AG09319 (cell line): Measurements from ENCODE around the gene MYO1D.
"Not testable (repeated sequence)": the region's sequence is repeated elsewhere in the genome, so short reads cannot be mapped to it uniquely, and the experiment has no call there.

Experiments
- DNase-seq: peaks from one replicate; pipeline ENCODE4 v3.0.0-alpha.2; 2010; ENCODE audit warnings: low read depth; ENCODE audit errors: extremely low read depth
- CTCF ChIP-seq: IDR thresholded peaks from 2 replicates; pipeline ENCODE4 v1.5.1; 2011; ENCODE audit warnings: low read depth, mild to moderate bottlenecking, inconsistent platforms, low read length, moderate library complexity

The MYO1D gene

DNA sequence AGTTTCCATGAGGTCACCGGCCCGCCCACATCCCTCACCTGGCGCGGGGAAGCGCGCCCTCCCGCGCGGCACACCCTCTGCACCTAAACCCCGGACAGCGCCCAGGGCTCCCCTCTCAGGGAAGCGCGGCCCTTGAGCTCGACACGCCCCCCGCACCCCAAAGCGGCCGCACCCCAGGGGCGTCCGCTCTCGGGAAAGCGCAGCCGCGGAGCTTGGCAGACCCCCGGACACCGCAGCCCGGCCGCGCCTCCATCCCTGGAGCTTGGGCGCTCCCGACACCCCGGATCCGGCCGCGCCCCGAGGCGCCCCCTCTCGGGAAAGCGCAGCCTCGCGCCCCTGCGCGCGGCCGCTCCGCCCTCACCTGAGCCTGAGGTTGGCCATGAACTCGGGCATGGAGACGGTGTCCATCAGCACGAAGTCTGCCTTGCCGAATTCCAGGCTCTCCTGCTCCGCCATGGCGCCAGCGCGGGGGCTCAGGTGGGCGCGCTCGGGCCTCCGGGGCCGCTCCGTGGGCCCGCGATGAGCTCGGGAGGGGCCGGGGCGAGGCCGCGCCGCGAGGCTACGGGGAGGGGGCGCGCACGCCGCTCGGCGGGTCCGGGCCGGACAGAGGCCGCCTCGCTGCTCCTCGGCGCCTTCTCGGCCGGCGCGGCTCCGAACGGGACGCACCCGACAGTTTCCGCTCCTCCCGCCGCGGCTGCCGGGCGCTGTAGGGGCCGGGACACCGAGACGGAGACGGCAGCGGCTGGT, at the start of gene MYO1D:
MYO1D (minus strand) TSS at position 708 of the 747 bp plus-strand sequence; CDS start at position 456, 252 bp downstream.
- peak; percentile 32 for TF ChIP-seq CTCF
- no peak for DNase-seq

DNA sequence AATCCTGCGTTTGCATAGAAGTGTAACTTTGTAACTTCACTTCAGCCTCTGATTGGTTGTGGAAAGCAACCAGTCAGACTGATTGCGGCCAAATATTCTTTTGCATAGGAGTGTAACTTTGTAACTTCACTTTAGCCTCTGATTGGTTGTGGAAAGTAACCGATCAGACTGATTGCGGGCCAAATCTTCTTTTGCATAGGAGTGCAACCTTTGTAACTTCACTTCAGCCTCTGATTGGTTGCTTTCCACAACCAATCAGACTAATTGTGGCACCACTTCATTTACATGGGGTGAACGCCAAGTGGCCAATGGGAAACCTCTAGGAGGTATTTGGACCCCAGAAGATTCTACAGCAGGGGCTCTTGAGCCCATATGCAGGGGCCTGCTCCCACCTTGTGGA, 49.3 kb upstream of the MYO1D start:
- DNase-seq: no peak
- no peak for TF ChIP-seq CTCF

GRCh38 chr17:32923905-32924304, 47.0 kb upstream of the MYO1D start:
- not testable (repeated sequence) for DNase-seq

DNA sequence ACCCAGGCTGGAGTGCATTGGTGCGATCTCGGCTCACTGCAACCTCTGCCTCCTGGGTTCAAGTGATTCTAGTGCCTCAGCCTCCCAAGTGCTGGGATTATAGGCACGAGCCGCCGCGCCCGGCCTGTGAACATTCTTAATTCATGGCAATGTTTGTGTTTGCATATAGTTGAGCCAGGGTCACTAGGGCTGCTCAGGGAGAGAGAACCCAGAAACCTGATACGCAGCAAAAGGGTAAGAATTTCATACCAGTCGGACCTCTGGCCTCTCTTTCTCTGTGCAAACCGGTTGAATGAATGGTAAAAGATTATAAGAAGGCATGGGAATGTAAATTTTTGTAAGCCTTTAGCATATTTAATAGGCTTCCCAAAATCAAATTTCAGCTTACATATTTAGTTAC, 44.1 kb upstream of the MYO1D start:
- no peak for DNase-seq
- no peak for TF ChIP-seq CTCF

DNA sequence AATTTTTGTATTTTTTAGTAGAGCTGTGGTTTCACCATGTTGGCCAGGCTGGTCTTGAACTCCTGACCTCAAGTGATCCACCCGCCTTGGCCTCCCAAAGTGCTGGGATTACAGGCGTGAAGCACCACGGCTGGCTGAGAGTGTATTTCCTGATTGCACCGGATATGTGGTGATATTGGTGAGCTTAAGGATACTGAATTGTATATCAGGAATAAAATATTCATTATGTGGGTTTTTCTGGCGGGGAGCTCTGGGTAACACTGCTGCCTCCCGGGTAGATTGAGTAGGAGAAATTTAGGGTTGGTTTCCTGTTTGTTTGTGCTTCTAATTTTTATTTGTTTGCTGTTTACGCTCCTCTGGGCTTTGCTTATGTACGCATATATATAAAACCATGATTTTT, 43.4 kb upstream of the MYO1D start:
- no peak for TF ChIP-seq CTCF
- DNase-seq: no peak

DNA sequence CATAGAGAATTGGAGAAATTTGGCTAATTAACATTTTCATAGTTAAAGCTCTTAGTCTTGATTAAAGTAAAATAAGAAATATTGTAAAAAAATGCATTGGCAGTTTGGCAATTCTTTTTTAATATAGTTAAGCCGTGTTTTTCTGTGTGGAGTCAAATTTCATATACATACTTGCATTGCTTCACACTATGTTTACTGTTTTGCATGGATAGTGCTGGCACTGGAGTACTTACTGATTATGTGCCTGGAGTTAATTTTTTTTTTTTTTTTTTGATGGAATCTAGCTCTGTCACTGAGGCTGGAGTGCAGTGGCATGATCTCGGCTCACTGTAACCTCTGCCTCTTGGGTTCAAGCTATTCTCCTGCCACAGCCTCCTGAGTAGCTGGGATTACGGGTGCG, 43.0 kb upstream of the MYO1D start:
- DNase-seq: not testable (repeated sequence)

GRCh38 chr17:32917842-32918241, 40.9 kb upstream of the MYO1D start:
- no peak for DNase-seq
- TF ChIP-seq CTCF: no peak

DNA sequence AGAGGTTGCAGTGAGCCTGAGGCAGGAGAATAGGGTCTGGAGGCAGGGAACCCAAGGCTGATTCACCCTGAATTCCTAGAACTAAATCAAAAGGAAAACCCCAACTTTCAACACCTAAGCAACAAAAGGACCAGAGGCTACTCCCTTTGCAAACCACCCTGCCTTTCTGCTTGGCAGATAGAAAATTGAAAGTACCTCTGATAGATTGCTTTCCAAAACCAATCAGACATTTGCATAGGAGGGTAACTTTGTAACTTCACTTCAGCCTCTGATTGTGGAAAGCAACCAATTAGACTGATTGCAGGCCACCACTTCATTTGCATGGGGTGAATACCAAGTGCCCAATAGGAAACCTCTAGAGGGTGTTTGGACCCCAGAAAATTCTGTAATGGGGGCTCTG, 40.2 kb upstream of the MYO1D start:
- TF ChIP-seq CTCF: no peak
- DNase-seq: no peak
